OCI-LY1 (cell line): ENCODE measurements around the gene SYNE2.

Source experiments
- EZH2 ChIP-seq: fragments of 200-600 bp; sonication (generic), shearing (Covaris generic); IDR thresholded peaks from 2 replicates; pipeline ENCODE4 v1.8.0; 2017; ENCODE audit warnings: borderline replicate concordance, mixed run types, mild to moderate bottlenecking, antibody characterized with exemption, low read length, moderate library complexity, mixed read lengths
- TF ChIP-seq, protein P1 (sequence below): fragments of 200-600 bp; sonication (generic), shearing (Covaris generic); IDR thresholded peaks from 2 replicates; pipeline ENCODE4 v1.5.1; 2017; ENCODE audit warnings: mild to moderate bottlenecking, antibody characterized with exemption, low read length, moderate library complexity, mixed read lengths

DNA sequence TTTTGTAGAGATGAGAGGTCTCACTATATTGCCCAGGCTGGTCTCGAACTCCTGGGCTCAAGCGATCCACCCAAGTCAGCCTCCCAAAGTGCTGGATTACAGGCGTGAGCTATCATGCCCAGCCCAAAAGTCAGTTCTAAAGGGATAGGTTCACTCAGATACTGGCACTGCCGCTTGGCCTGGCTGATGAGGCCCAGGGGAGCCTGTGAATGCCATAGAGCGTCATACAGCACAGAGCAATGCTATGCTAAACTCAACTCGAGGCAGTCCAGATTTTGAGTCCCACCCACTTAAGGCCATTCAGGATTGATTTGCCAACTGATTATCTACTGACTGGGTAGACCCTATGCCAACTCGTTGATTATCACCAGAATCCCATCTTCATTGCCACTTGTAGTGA lies 262.0 kb downstream of the SYNE2 start:
- TF ChIP-seq, protein P1, sequence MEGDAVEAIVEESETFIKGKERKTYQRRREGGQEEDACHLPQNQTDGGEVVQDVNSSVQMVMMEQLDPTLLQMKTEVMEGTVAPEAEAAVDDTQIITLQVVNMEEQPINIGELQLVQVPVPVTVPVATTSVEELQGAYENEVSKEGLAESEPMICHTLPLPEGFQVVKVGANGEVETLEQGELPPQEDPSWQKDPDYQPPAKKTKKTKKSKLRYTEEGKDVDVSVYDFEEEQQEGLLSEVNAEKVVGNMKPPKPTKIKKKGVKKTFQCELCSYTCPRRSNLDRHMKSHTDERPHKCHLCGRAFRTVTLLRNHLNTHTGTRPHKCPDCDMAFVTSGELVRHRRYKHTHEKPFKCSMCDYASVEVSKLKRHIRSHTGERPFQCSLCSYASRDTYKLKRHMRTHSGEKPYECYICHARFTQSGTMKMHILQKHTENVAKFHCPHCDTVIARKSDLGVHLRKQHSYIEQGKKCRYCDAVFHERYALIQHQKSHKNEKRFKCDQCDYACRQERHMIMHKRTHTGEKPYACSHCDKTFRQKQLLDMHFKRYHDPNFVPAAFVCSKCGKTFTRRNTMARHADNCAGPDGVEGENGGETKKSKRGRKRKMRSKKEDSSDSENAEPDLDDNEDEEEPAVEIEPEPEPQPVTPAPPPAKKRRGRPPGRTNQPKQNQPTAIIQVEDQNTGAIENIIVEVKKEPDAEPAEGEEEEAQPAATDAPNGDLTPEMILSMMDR = no peak
- no peak for TF ChIP-seq EZH2
